Measurements from ENCODE around the gene CYP11A1.

CYP11A1 gene

GRCh38 chr15:74375303-74375693 lies 7.9 kb upstream of the CYP11A1 start:
- TF ChIP-seq TAF1 (IDR thresholded peaks at IDR 0.05; ENCODE audit: borderline replicate concordance, insufficient read depth, low read length) (no peak), REST (IDR thresholded peaks at IDR 0.05; ENCODE audit: insufficient read depth in 1 of 2, low read depth in 2 of 2, low read length in 2 of 2) (no peak), FOXP2 (optimal IDR thresholded peaks at IDR 0.05; ENCODE audit: borderline replicate concordance, extremely low read depth, extremely low read length, insufficient read depth) (no peak), SIN3A (IDR thresholded peaks at IDR 0.05; ENCODE audit: borderline replicate concordance, insufficient read depth, low read length) (no peak), POLR2AphosphoS5 (IDR thresholded peaks at IDR 0.05; ENCODE audit: low read depth, low read length) (no peak)

- TF ChIP-seq FOXP2 (optimal IDR thresholded peaks at IDR 0.05; ENCODE audit: borderline replicate concordance, extremely low read depth, extremely low read length, insufficient read depth) (no peak), SIN3A (IDR thresholded peaks at IDR 0.05; ENCODE audit: borderline replicate concordance, insufficient read depth, low read length) (no peak), POLR2AphosphoS5 (IDR thresholded peaks at IDR 0.05; ENCODE audit: low read depth, low read length) (no peak), TAF1 (IDR thresholded peaks at IDR 0.05; ENCODE audit: borderline replicate concordance, insufficient read depth, low read length) (no peak)
These were observed 7.3 kb upstream of the CYP11A1 start for GRCh38 chr15:74374648-74375302.

- TF ChIP-seq POLR2AphosphoS5 (IDR thresholded peaks at IDR 0.05; ENCODE audit: low read depth, low read length): no peak
- no peak for TF ChIP-seq SIN3A (IDR thresholded peaks at IDR 0.05; ENCODE audit: borderline replicate concordance, insufficient read depth, low read length)
- no peak for TF ChIP-seq REST (IDR thresholded peaks at IDR 0.05; ENCODE audit: insufficient read depth in 1 of 2, low read depth in 2 of 2, low read length in 2 of 2)
- no peak for TF ChIP-seq TAF1 (IDR thresholded peaks at IDR 0.05; ENCODE audit: borderline replicate concordance, insufficient read depth, low read length)
- peak; percentile 27 for TF ChIP-seq FOXP2 (optimal IDR thresholded peaks at IDR 0.05; ENCODE audit: borderline replicate concordance, extremely low read depth, extremely low read length, insufficient read depth)
These were observed 6.5 kb upstream of the CYP11A1 start for GRCh38 chr15:74373731-74374647.

- TF ChIP-seq FOXP2 (optimal IDR thresholded peaks at IDR 0.05; ENCODE audit: borderline replicate concordance, extremely low read depth, extremely low read length, insufficient read depth): no peak
- TF ChIP-seq POLR2AphosphoS5 (IDR thresholded peaks at IDR 0.05; ENCODE audit: low read depth, low read length): no peak
- TF ChIP-seq SIN3A (IDR thresholded peaks at IDR 0.05; ENCODE audit: borderline replicate concordance, insufficient read depth, low read length): no peak
- no peak for TF ChIP-seq TAF1 (IDR thresholded peaks at IDR 0.05; ENCODE audit: borderline replicate concordance, insufficient read depth, low read length)
- TF ChIP-seq REST (IDR thresholded peaks at IDR 0.05; ENCODE audit: insufficient read depth in 1 of 2, low read depth in 2 of 2, low read length in 2 of 2): no peak
These were observed 5.7 kb upstream of the CYP11A1 start for GRCh38 chr15:74373056-74373650.

GRCh38 chr15:74370471-74370870 lies 3.0 kb upstream of the CYP11A1 start:
- TF ChIP-seq SIN3A (IDR thresholded peaks at IDR 0.05; ENCODE audit: borderline replicate concordance, insufficient read depth, low read length) (no peak), REST (IDR thresholded peaks at IDR 0.05; ENCODE audit: insufficient read depth in 1 of 2, low read depth in 2 of 2, low read length in 2 of 2) (no peak), POLR2AphosphoS5 (IDR thresholded peaks at IDR 0.05; ENCODE audit: low read depth, low read length) (no peak), FOXP2 (optimal IDR thresholded peaks at IDR 0.05; ENCODE audit: borderline replicate concordance, extremely low read depth, extremely low read length, insufficient read depth) (no peak), TAF1 (IDR thresholded peaks at IDR 0.05; ENCODE audit: borderline replicate concordance, insufficient read depth, low read length) (no peak)
